ENCODE data around the gene NKPD1.

DNA sequence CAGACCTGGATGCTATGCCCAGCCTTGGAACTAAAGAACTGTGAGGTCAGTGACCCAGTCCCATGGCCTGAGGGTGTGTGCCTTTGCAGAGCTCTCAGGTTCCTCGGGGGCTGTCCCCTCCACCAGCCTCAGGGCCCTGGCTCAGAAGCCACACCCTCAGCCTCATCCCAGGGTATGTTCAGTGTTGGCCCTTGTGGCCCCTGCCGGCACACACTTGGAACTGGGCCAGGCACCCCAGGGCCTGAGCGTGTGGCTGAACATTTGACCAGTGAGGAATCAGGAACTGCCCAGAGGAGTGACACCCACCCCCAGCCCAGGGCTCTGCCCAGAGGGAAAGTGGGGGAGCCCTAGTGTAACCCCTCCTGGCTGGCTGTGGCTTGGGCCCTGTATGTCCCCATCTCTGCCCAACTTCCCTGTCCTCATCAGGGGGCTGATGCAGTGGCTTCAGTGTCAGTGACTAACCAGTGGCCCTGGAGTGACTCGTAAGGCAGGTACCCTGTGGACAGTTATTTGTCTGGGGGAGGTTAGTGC, 10.0 kb downstream of the NKPD1 start:
- TF ChIP-seq, protein P1, sequence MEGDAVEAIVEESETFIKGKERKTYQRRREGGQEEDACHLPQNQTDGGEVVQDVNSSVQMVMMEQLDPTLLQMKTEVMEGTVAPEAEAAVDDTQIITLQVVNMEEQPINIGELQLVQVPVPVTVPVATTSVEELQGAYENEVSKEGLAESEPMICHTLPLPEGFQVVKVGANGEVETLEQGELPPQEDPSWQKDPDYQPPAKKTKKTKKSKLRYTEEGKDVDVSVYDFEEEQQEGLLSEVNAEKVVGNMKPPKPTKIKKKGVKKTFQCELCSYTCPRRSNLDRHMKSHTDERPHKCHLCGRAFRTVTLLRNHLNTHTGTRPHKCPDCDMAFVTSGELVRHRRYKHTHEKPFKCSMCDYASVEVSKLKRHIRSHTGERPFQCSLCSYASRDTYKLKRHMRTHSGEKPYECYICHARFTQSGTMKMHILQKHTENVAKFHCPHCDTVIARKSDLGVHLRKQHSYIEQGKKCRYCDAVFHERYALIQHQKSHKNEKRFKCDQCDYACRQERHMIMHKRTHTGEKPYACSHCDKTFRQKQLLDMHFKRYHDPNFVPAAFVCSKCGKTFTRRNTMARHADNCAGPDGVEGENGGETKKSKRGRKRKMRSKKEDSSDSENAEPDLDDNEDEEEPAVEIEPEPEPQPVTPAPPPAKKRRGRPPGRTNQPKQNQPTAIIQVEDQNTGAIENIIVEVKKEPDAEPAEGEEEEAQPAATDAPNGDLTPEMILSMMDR (IDR thresholded peaks at IDR 0.05), result no peak
- TF ChIP-seq EZH2 (IDR thresholded peaks at IDR 0.05; ENCODE audit: borderline replicate concordance, insufficient read depth, low read depth, low read length, poor library complexity, severe bottlenecking), result no peak

Measured in B cell (primary cell).